A673 (cell line): Measurements from ENCODE around the gene S100A3. TPM values are rescaled to one million over a fixed set of nuclear protein-coding genes. Genes with fewer than 3 reads are reported as not detected.
A peak's percentile ranks its signal among the peaks of the same experiment; 100 is the strongest.

ENCODE experiments used
- BruUV-seq: library from RNA; stranded (reverse); fragments of 400-500 nt; replicated peaks from 2 replicates; lab custom pipeline; 2021; lab: Mats Ljungman, UMichigan
- CTCF ChIA-PET: fragments of 300-600 bp; sonication (Branson Sonifier 250); formaldehyde crosslinking; loops from one replicate; lab custom pipeline; 2022; ENCODE audit warnings: antibody characterized with exemption; lab: Charles Lee
- POLR2A ChIA-PET: fragments of 300-600 bp; sonication (Branson Sonifier 250); formaldehyde crosslinking; loops from one replicate; lab custom pipeline; 2022; ENCODE audit warnings: antibody characterized with exemption; ENCODE audit not compliant: low non-redundant PET; lab: Charles Lee
- DNase-seq: peaks from one replicate; pipeline ENCODE4 v3.0.0-alpha.2; 2015; ENCODE audit warnings: low spot score
- H3K27ac ChIP-seq: fragments of 200-600 bp; sonication (generic); 2 replicates; pipeline ENCODE4 v1.5.1; 2016; ENCODE audit warnings: mixed run types, low read depth, mild to moderate bottlenecking, mixed read lengths, antibody characterized with exemption, low read length; ENCODE audit not compliant: poor library complexity, severe bottlenecking
- H3K27me3 ChIP-seq: fragments of 200-600 bp; sonication (generic); replicated peaks from 2 replicates; pipeline ENCODE4 v1.6.1; 2017; ENCODE audit warnings: mixed run types, low read depth, mild to moderate bottlenecking, mixed read lengths, antibody characterized with exemption, low read length; ENCODE audit not compliant: insufficient read depth, poor library complexity
- H3K36me3 ChIP-seq: fragments of 200-600 bp; sonication (generic); 2 replicates; pipeline ENCODE4 v1.6.1; 2016; ENCODE audit warnings: mixed run types, mild to moderate bottlenecking, mixed read lengths, antibody characterized with exemption, low read length; ENCODE audit not compliant: insufficient read depth, poor library complexity, severe bottlenecking
- H3K4me1 ChIP-seq: fragments of 200-600 bp; sonication (generic); 2 replicates; pipeline ENCODE4 v1.6.1; 2017; ENCODE audit warnings: mixed run types, mild to moderate bottlenecking, mixed read lengths, antibody characterized with exemption, low read length; ENCODE audit not compliant: insufficient read depth, poor library complexity, severe bottlenecking
- H3K4me3 ChIP-seq: fragments of 200-600 bp; sonication (generic); 2 replicates; pipeline ENCODE4 v1.5.1; 2016; ENCODE audit warnings: low read depth, mixed run types, mild to moderate bottlenecking, mixed read lengths, low read length; ENCODE audit not compliant: poor library complexity, severe bottlenecking
- H3K9me3 ChIP-seq: fragments of 200-600 bp; sonication (generic); 2 replicates; pipeline ENCODE4 v1.6.1; 2016; ENCODE audit warnings: mixed run types, low read depth, mild to moderate bottlenecking, mixed read lengths, antibody characterized with exemption, low read length; ENCODE audit not compliant: poor library complexity, severe bottlenecking
- EZH2 ChIP-seq: fragments of 200-600 bp; sonication (generic); IDR thresholded peaks from 2 replicates; pipeline ENCODE4 v1.6.1; 2017; ENCODE audit warnings: borderline replicate concordance, low read depth, mild to moderate bottlenecking, mixed read lengths, antibody characterized with exemption, low read length; ENCODE audit not compliant: poor library complexity, severe bottlenecking
- intact Hi-C: fragments of 100-400 bp; cut with micrococcal nuclease; formaldehyde crosslinking; loops from one replicate; pipeline ENCODE4 v1.10.0; 2022; ENCODE audit not compliant: unreplicated experiment
- total RNA-seq: library from RNA; stranded (reverse); gene quantifications from 2 replicates; pipeline ENCODE4 v1.2.3, GENCODE V29; 2021
- TF ChIP-seq, protein P1 (sequence below): fragments of 300-800, 200-600 bp; sonication (generic); conservative IDR thresholded peaks from 2 replicates; pipeline ENCODE4 v1.5.1; 2017; ENCODE audit warnings: low read depth, mild to moderate bottlenecking, antibody characterized with exemption, low read length, moderate library complexity, mixed read lengths

The S100A3 gene
- total RNA-seq, 1 experiment from 2014 or later, result 0.99 TPM

DNA sequence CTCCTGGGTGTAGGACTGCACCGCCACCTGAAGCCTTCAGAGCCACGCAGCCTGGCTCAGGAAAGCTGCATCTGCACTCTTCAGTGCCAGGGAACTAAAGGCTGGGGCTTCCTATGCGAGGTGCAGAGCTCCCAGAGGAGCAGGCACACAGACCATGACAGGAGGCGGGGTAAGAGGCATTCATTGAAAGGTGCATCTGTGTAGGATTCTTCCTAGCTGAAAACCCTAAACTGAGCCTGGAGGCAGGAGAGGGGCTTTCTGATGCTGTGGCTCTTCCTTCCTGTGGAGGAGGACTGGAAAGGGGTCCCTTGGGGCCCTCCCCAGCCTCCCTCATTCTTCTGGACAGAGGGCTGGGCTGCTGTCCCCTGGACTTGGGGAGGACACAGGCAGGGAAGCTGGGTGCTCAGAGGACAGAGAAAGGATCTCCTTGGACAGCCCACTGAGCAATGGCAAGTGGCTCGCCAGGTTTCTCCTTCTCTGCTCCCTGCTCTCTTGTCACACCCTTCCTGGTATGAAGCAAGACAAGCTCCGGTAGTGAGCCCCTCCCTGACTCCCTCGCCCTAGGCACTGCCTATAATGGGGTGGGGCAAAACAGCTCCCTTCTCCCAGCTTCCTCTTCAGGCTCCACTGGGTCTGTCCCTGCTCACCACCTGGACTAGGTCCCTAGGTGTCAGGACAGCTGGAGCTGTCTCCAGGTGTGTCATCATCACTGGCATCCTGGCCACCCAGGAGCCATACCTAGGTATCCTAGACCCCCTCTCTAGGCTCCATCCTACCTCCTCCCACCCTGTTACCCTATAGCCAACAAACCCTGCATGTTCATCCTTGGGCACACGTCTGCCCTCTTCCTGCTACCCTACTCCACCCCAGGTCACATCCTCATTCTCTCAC, 33.3 kb downstream of the S100A3 start:
- Histone ChIP-seq H3K27me3 (no peaks in the 10 kb centered on the region), H3K4me3 (no peak overlapping the region), H3K4me1 (no peaks in the 10 kb centered on the region), H3K9me3 (no peaks in the 10 kb centered on the region), H3K36me3 (no peaks in the 10 kb centered on the region), H3K27ac (no peak overlapping the region)
- intact Hi-C loops, result loop anchor here (10.0 kb wide), 2 partner anchors 259 to 469 kb away; partner anchors contain the start of genes RAB13 and SLC27A3
- DNase-seq, result no peak
- no peak for TF ChIP-seq EZH2
- TF ChIP-seq, protein P1, sequence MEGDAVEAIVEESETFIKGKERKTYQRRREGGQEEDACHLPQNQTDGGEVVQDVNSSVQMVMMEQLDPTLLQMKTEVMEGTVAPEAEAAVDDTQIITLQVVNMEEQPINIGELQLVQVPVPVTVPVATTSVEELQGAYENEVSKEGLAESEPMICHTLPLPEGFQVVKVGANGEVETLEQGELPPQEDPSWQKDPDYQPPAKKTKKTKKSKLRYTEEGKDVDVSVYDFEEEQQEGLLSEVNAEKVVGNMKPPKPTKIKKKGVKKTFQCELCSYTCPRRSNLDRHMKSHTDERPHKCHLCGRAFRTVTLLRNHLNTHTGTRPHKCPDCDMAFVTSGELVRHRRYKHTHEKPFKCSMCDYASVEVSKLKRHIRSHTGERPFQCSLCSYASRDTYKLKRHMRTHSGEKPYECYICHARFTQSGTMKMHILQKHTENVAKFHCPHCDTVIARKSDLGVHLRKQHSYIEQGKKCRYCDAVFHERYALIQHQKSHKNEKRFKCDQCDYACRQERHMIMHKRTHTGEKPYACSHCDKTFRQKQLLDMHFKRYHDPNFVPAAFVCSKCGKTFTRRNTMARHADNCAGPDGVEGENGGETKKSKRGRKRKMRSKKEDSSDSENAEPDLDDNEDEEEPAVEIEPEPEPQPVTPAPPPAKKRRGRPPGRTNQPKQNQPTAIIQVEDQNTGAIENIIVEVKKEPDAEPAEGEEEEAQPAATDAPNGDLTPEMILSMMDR, result no peak
- ChIA-PET POLR2A (no interaction called here), CTCF (no interaction called here)
- no TSS peak for BruUV-seq

DNA sequence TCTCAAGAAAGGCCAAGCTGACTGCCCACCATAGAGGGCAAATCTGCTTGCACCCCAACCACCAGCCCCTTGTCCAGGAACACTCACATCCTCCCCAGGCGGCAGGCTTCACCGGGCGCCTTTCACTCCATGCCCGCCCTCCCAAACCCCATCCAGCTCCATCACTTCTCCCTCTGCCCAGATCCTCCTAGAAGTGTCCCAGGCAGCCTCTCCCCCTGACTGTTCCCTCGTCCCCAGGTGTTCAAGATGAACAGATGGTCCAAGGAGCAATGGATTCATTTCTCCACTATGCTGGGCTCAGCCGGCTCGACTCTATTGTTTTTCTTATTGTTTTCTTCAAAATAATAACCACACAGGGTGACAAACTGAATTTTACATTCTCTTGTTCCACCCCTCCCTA, 35.4 kb downstream of the S100A3 start:
- no peaks in the 10 kb centered on the region for H3K36me3 ChIP-seq
- H3K9me3 ChIP-seq, result no peaks in the 10 kb centered on the region
- H3K4me3 ChIP-seq, result no peak overlapping the region
- H3K27me3 ChIP-seq, result no peaks in the 10 kb centered on the region
- intact Hi-C loops, result loop anchor here (5.0 to 10.0 kb wide), 3 partner anchors 159 to 471 kb away; partner anchors contain the start of genes ILF2, RAB13 and SLC27A3
- BruUV-seq, result no TSS peak
- H3K27ac ChIP-seq, result no peak overlapping the region
- no peak for DNase-seq
- ChIA-PET CTCF (no interaction called here), POLR2A (no interaction called here)
- no peak for TF ChIP-seq EZH2
- TF ChIP-seq, protein P1, result no peak
- no peaks in the 10 kb centered on the region for H3K4me1 ChIP-seq

DNA sequence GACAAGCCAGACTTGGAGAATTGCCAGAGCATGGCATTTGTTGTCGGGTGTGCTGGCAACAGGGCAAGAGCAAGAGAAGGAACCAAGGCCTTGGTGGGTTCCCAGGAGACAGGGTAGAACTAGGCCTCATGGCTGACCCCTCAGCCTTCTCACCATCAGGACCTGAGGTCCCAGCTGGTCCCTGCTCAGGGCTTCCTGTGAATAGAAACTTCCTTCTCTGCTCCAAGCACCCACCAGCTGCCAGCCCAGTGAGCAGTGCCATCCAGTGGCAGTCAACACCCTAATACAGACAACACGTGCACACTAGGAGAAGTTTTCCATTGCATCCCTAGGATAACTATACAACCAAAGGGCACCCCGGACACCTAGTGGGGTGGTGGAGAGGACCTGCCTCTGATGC, 36.0 kb downstream of the S100A3 start:
- ChIA-PET CTCF (no interaction called here), POLR2A (no interaction called here)
- H3K4me3 ChIP-seq, result no peak overlapping the region
- H3K27me3 ChIP-seq, result no peaks in the 10 kb centered on the region
- H3K36me3 ChIP-seq, result no peaks in the 10 kb centered on the region
- no peaks in the 10 kb centered on the region for H3K4me1 ChIP-seq
- H3K9me3 ChIP-seq, result no peaks in the 10 kb centered on the region
- BruUV-seq, result no TSS peak
- TF ChIP-seq, protein P1, result 0 out of 2 replicates have a peak, but pooled peaks have one; percentile 33
- TF ChIP-seq EZH2, result no peak
- no peak overlapping the region for H3K27ac ChIP-seq
- DNase-seq, result no peak
- intact Hi-C loops, result loop anchor here (5.0 to 10.0 kb wide), 3 partner anchors 159 to 472 kb away; partner anchors contain the start of genes ILF2, RAB13 and SLC27A3
